ENCODE results near the gene HOXD1.

HOXD1 gene

GRCh38 chr2:176202491-176202890, 14.0 kb downstream of the HOXD1 start:
- Histone ChIP-seq H3K4me1 (ENCODE audit: control insufficient read depth, low read depth, low read length) (no peaks in the 10 kb centered on the region), H3K36me3 (ENCODE audit: control insufficient read depth, low read depth, low read length) (no peaks in the 10 kb centered on the region)

GRCh38 chr2:176205126-176205525, 16.7 kb downstream of the HOXD1 start:
- no peaks in the 10 kb centered on the region for H3K4me1 ChIP-seq (ENCODE audit: control insufficient read depth, low read depth, low read length)
- no peak overlapping the region for H3K9ac ChIP-seq (ENCODE audit: low read length)
- H3K9me3 ChIP-seq (ENCODE audit: control insufficient read depth, low read depth, low read length): no peaks in the 10 kb centered on the region
- H3K27me3 ChIP-seq (ENCODE audit: control insufficient read depth, insufficient read depth, low read length): peaks cover 16% of the 10 kb centered on the region
- H3K27ac ChIP-seq (ENCODE audit: low read length): no peak overlapping the region
- H3K36me3 ChIP-seq (ENCODE audit: control insufficient read depth, low read depth, low read length): no peaks in the 10 kb centered on the region
- H3K4me3 ChIP-seq (ENCODE audit: low read length): no peak overlapping the region

More at GRCh38 chr2:176202491-176202890, 14.0 kb downstream of the HOXD1 start:
- peaks cover 25% of the 10 kb centered on the region for H3K27me3 ChIP-seq (ENCODE audit: control insufficient read depth, insufficient read depth, low read length)
- H3K4me3 ChIP-seq (ENCODE audit: low read length): no peak overlapping the region
- H3K27ac ChIP-seq (ENCODE audit: low read length): no peak overlapping the region
- no peaks in the 10 kb centered on the region for H3K9me3 ChIP-seq (ENCODE audit: control insufficient read depth, low read depth, low read length)
- no peak overlapping the region for H3K9ac ChIP-seq (ENCODE audit: low read length)

- Histone ChIP-seq H3K27ac (ENCODE audit: low read length) (no peak overlapping the region), H3K27me3 (ENCODE audit: control insufficient read depth, insufficient read depth, low read length) (peaks cover 16% of the 10 kb centered on the region), H3K4me1 (ENCODE audit: control insufficient read depth, low read depth, low read length) (no peaks in the 10 kb centered on the region), H3K36me3 (ENCODE audit: control insufficient read depth, low read depth, low read length) (no peaks in the 10 kb centered on the region), H3K9ac (ENCODE audit: low read length) (no peak overlapping the region), H3K4me3 (ENCODE audit: low read length) (no peak overlapping the region), H3K9me3 (ENCODE audit: control insufficient read depth, low read depth, low read length) (no peaks in the 10 kb centered on the region)
Measured at GRCh38 chr2:176206136-176206535, 17.7 kb downstream of the HOXD1 start.

GRCh38 chr2:176206682-176207081, 18.2 kb downstream of the HOXD1 start:
- Histone ChIP-seq H3K27ac (ENCODE audit: low read length) (no peak overlapping the region), H3K9ac (ENCODE audit: low read length) (no peak overlapping the region), H3K4me3 (ENCODE audit: low read length) (no peak overlapping the region), H3K4me1 (ENCODE audit: control insufficient read depth, low read depth, low read length) (no peaks in the 10 kb centered on the region), H3K27me3 (ENCODE audit: control insufficient read depth, insufficient read depth, low read length) (peaks cover 16% of the 10 kb centered on the region), H3K36me3 (ENCODE audit: control insufficient read depth, low read depth, low read length) (no peaks in the 10 kb centered on the region), H3K9me3 (ENCODE audit: control insufficient read depth, low read depth, low read length) (no peaks in the 10 kb centered on the region)

- Histone ChIP-seq H3K36me3 (ENCODE audit: control insufficient read depth, low read depth, low read length) (no peaks in the 10 kb centered on the region), H3K27ac (ENCODE audit: low read length) (no peak overlapping the region), H3K9me3 (ENCODE audit: control insufficient read depth, low read depth, low read length) (no peaks in the 10 kb centered on the region), H3K4me1 (ENCODE audit: control insufficient read depth, low read depth, low read length) (no peaks in the 10 kb centered on the region), H3K27me3 (ENCODE audit: control insufficient read depth, insufficient read depth, low read length) (no peaks in the 10 kb centered on the region), H3K4me3 (ENCODE audit: low read length) (no peak overlapping the region), H3K9ac (ENCODE audit: low read length) (no peak overlapping the region)
Measured at GRCh38 chr2:176211110-176211509, 22.6 kb downstream of the HOXD1 start.

GRCh38 chr2:176212276-176212675, 23.8 kb downstream of the HOXD1 start:
- Histone ChIP-seq H3K9ac (ENCODE audit: low read length) (no peak overlapping the region), H3K9me3 (ENCODE audit: control insufficient read depth, low read depth, low read length) (no peaks in the 10 kb centered on the region), H3K36me3 (ENCODE audit: control insufficient read depth, low read depth, low read length) (no peaks in the 10 kb centered on the region), H3K27ac (ENCODE audit: low read length) (no peak overlapping the region), H3K4me3 (ENCODE audit: low read length) (no peak overlapping the region), H3K4me1 (ENCODE audit: control insufficient read depth, low read depth, low read length) (no peaks in the 10 kb centered on the region), H3K27me3 (ENCODE audit: control insufficient read depth, insufficient read depth, low read length) (no peaks in the 10 kb centered on the region)

GRCh38 chr2:176213406-176213805, 24.9 kb downstream of the HOXD1 start:
- Histone ChIP-seq H3K36me3 (ENCODE audit: control insufficient read depth, low read depth, low read length) (no peaks in the 10 kb centered on the region), H3K27ac (ENCODE audit: low read length) (no peak overlapping the region), H3K27me3 (ENCODE audit: control insufficient read depth, insufficient read depth, low read length) (no peaks in the 10 kb centered on the region), H3K4me3 (ENCODE audit: low read length) (no peak overlapping the region), H3K9me3 (ENCODE audit: control insufficient read depth, low read depth, low read length) (no peaks in the 10 kb centered on the region), H3K9ac (ENCODE audit: low read length) (no peak overlapping the region), H3K4me1 (ENCODE audit: control insufficient read depth, low read depth, low read length) (no peaks in the 10 kb centered on the region)

GRCh38 chr2:176227874-176228273, 39.4 kb downstream of the HOXD1 start:
- Histone ChIP-seq H3K9me3 (ENCODE audit: control insufficient read depth, low read depth, low read length) (no peaks in the 10 kb centered on the region), H3K9ac (ENCODE audit: low read length) (no peak overlapping the region), H3K36me3 (ENCODE audit: control insufficient read depth, low read depth, low read length) (no peaks in the 10 kb centered on the region), H3K27me3 (ENCODE audit: control insufficient read depth, insufficient read depth, low read length) (no peaks in the 10 kb centered on the region), H3K4me3 (ENCODE audit: low read length) (no peak overlapping the region), H3K27ac (ENCODE audit: low read length) (no peak overlapping the region), H3K4me1 (ENCODE audit: control insufficient read depth, low read depth, low read length) (no peaks in the 10 kb centered on the region)

GRCh38 chr2:176234156-176234555, 45.7 kb downstream of the HOXD1 start:
- no peaks in the 10 kb centered on the region for H3K27me3 ChIP-seq (ENCODE audit: control insufficient read depth, insufficient read depth, low read length)
- no peak overlapping the region for H3K27ac ChIP-seq (ENCODE audit: low read length)
- no peaks in the 10 kb centered on the region for H3K9me3 ChIP-seq (ENCODE audit: control insufficient read depth, low read depth, low read length)
- H3K4me3 ChIP-seq (ENCODE audit: low read length): no peak overlapping the region
- H3K4me1 ChIP-seq (ENCODE audit: control insufficient read depth, low read depth, low read length): no peaks in the 10 kb centered on the region
- H3K36me3 ChIP-seq (ENCODE audit: control insufficient read depth, low read depth, low read length): no peaks in the 10 kb centered on the region
- no peak overlapping the region for H3K9ac ChIP-seq (ENCODE audit: low read length)

GRCh38 chr2:176234940-176235339, 46.5 kb downstream of the HOXD1 start:
- H3K36me3 ChIP-seq (ENCODE audit: control insufficient read depth, low read depth, low read length): no peaks in the 10 kb centered on the region
- no peak overlapping the region for H3K9ac ChIP-seq (ENCODE audit: low read length)
- H3K9me3 ChIP-seq (ENCODE audit: control insufficient read depth, low read depth, low read length): no peaks in the 10 kb centered on the region
- no peak overlapping the region for H3K27ac ChIP-seq (ENCODE audit: low read length)
- H3K27me3 ChIP-seq (ENCODE audit: control insufficient read depth, insufficient read depth, low read length): no peaks in the 10 kb centered on the region
- H3K4me1 ChIP-seq (ENCODE audit: control insufficient read depth, low read depth, low read length): no peaks in the 10 kb centered on the region
- H3K4me3 ChIP-seq (ENCODE audit: low read length): no peak overlapping the region

- Histone ChIP-seq H3K36me3 (ENCODE audit: control insufficient read depth, low read depth, low read length) (no peaks in the 10 kb centered on the region), H3K4me3 (ENCODE audit: low read length) (no peak overlapping the region), H3K9me3 (ENCODE audit: control insufficient read depth, low read depth, low read length) (no peaks in the 10 kb centered on the region), H3K27me3 (ENCODE audit: control insufficient read depth, insufficient read depth, low read length) (no peaks in the 10 kb centered on the region), H3K4me1 (ENCODE audit: control insufficient read depth, low read depth, low read length) (no peaks in the 10 kb centered on the region), H3K27ac (ENCODE audit: low read length) (no peak overlapping the region), H3K9ac (ENCODE audit: low read length) (no peak overlapping the region)
Measured at GRCh38 chr2:176237456-176237855, 49.0 kb downstream of the HOXD1 start.

GRCh38 chr2:176239031-176239430, 50.6 kb downstream of the HOXD1 start:
- no peak overlapping the region for H3K4me3 ChIP-seq (ENCODE audit: low read length)
- no peak overlapping the region for H3K27ac ChIP-seq (ENCODE audit: low read length)
- H3K36me3 ChIP-seq (ENCODE audit: control insufficient read depth, low read depth, low read length): no peaks in the 10 kb centered on the region
- no peak overlapping the region for H3K9ac ChIP-seq (ENCODE audit: low read length)
- H3K27me3 ChIP-seq (ENCODE audit: control insufficient read depth, insufficient read depth, low read length): no peaks in the 10 kb centered on the region
- H3K9me3 ChIP-seq (ENCODE audit: control insufficient read depth, low read depth, low read length): no peaks in the 10 kb centered on the region
- H3K4me1 ChIP-seq (ENCODE audit: control insufficient read depth, low read depth, low read length): no peaks in the 10 kb centered on the region
